Measurements from ENCODE around the gene HOXD13.

HOXD13 gene

GRCh38 chr2:176130147-176130956 lies 37.8 kb downstream of the HOXD13 start (continued):
- TF ChIP-seq, protein P1, sequence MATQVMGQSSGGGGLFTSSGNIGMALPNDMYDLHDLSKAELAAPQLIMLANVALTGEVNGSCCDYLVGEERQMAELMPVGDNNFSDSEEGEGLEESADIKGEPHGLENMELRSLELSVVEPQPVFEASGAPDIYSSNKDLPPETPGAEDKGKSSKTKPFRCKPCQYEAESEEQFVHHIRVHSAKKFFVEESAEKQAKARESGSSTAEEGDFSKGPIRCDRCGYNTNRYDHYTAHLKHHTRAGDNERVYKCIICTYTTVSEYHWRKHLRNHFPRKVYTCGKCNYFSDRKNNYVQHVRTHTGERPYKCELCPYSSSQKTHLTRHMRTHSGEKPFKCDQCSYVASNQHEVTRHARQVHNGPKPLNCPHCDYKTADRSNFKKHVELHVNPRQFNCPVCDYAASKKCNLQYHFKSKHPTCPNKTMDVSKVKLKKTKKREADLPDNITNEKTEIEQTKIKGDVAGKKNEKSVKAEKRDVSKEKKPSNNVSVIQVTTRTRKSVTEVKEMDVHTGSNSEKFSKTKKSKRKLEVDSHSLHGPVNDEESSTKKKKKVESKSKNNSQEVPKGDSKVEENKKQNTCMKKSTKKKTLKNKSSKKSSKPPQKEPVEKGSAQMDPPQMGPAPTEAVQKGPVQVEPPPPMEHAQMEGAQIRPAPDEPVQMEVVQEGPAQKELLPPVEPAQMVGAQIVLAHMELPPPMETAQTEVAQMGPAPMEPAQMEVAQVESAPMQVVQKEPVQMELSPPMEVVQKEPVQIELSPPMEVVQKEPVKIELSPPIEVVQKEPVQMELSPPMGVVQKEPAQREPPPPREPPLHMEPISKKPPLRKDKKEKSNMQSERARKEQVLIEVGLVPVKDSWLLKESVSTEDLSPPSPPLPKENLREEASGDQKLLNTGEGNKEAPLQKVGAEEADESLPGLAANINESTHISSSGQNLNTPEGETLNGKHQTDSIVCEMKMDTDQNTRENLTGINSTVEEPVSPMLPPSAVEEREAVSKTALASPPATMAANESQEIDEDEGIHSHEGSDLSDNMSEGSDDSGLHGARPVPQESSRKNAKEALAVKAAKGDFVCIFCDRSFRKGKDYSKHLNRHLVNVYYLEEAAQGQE (tag by site-specific recombination; IDR thresholded peaks at IDR 0.05) = no peak
- TF ChIP-seq ZIC2 (tag by site-specific recombination; IDR thresholded peaks at IDR 0.05) (peak; percentile 76), SP3 (tag by site-specific recombination; IDR thresholded peaks at IDR 0.05) (peak; percentile 37; the same call in 1 of the 2 replicates), ZNF24 (tag by site-specific recombination; IDR thresholded peaks at IDR 0.05) (peak; percentile 46; the same call in 1 of the 2 replicates), ZNF747 (tag by site-specific recombination; IDR thresholded peaks at IDR 0.05) (no peak), ZNF707 (tag by site-specific recombination; IDR thresholded peaks at IDR 0.05) (no peak), ZNF610 (tag by site-specific recombination; IDR thresholded peaks at IDR 0.05; ENCODE audit: borderline replicate concordance) (0 out of 2 replicates have a peak, but pooled peaks have one; percentile 17), SALL2 (tag by site-specific recombination; IDR thresholded peaks at IDR 0.05; ENCODE audit: borderline replicate concordance) (no peak), ZNF404 (tag by site-specific recombination; IDR thresholded peaks at IDR 0.05) (no peak), ZNF585B (tag by site-specific recombination; IDR thresholded peaks at IDR 0.05) (no peak), ZNF768 (tag by site-specific recombination; IDR thresholded peaks at IDR 0.05) (no peak), GLI2 (tag by site-specific recombination; IDR thresholded peaks at IDR 0.05; ENCODE audit: borderline replicate concordance, low read depth) (no peak), MYNN (tag by site-specific recombination; IDR thresholded peaks at IDR 0.05; ENCODE audit: borderline replicate concordance) (no peak), ZNF555 (tag by site-specific recombination; conservative IDR thresholded peaks at IDR 0.05) (no peak), ATF2 (tag by site-specific recombination; IDR thresholded peaks at IDR 0.05; ENCODE audit: low read depth) (no peak), SP2 (tag by site-specific recombination; IDR thresholded peaks at IDR 0.05) (peak; percentile 41), ZNF214 (tag by site-specific recombination; IDR thresholded peaks at IDR 0.05; ENCODE audit: borderline replicate concordance) (no peak), ZBTB11 (tag by site-specific recombination; conservative IDR thresholded peaks at IDR 0.05; ENCODE audit: low read depth) (peak; percentile 28; the same call in 1 of the 2 replicates), PRDM1 (tag by site-specific recombination; IDR thresholded peaks at IDR 0.05) (no peak), ZNF830 (tag by site-specific recombination; IDR thresholded peaks at IDR 0.05; ENCODE audit: low read depth) (no peak), BCL11B (tag by site-specific recombination; IDR thresholded peaks at IDR 0.05; ENCODE audit: low read depth) (no peak), ZNF140 (tag by site-specific recombination; IDR thresholded peaks at IDR 0.05) (no peak), PRDM4 (tag by site-specific recombination; IDR thresholded peaks at IDR 0.05) (peak; percentile 84), ZNF560 (tag by site-specific recombination; IDR thresholded peaks at IDR 0.05; ENCODE audit: borderline replicate concordance) (no peak), KLF8 (tag by site-specific recombination; IDR thresholded peaks at IDR 0.05) (0 out of 2 replicates have a peak, but pooled peaks have one; percentile 33), ZNF37A (tag by site-specific recombination; IDR thresholded peaks at IDR 0.05) (no peak)
- TF ChIP-seq, protein P2, sequence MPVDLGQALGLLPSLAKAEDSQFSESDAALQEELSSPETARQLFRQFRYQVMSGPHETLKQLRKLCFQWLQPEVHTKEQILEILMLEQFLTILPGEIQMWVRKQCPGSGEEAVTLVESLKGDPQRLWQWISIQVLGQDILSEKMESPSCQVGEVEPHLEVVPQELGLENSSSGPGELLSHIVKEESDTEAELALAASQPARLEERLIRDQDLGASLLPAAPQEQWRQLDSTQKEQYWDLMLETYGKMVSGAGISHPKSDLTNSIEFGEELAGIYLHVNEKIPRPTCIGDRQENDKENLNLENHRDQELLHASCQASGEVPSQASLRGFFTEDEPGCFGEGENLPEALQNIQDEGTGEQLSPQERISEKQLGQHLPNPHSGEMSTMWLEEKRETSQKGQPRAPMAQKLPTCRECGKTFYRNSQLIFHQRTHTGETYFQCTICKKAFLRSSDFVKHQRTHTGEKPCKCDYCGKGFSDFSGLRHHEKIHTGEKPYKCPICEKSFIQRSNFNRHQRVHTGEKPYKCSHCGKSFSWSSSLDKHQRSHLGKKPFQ (tag by site-specific recombination; IDR thresholded peaks at IDR 0.05) = 0 out of 2 replicates have a peak, but pooled peaks have one; percentile 30
